CD4-positive, alpha-beta T cell treated with Interleukin-6 at 100 ng/mL for 8 hours (primary cell): Measurements from ENCODE around the gene CIAO3.

Experiments
- DNase-seq: peaks from one replicate; pipeline ENCODE4 v3.0.0-alpha.2; 2020; ENCODE audit warnings: mixed read lengths, low spot score

CIAO3 gene

DNA sequence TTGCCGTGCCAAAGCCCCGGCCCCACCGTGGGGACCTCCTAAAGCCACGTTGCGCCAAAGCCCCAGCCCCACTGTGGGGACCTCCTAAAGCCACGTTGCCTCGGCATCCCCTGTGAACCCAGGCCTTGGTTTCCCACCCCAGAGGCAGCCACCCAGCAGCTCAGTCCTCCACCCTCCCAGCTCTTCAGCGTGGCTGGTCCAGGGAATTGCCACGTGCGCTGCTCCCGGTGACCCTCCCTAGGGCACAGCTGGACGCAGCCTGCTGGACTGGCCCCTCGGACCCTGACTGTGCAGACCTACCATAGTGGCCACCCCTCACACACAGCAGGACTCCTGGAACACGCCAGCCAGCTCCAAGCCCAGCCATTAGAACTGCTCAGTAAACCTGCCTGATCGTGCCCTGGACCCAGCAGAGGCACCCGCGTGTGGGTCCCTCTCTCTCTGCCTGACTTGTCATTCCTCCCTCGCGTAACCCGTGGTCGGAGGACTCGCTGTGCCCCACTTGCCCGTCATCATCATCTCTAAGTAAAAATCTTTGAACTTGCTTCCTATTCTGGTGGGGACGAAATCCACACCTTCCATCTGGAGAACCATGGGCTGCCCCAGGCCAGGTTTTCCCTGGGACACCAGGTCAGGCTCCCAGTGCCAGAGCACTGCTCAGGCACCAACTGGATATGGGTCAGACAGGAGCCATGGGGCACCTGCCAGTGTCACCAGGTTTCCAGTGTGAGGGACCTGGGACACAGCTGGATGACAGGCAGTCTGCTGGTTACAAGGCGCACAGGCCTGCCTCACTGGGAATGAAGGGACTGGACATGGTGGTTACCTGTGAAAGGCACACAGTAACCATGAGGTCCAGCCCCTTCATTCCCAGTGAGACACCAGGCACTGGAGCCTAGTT is 5.6 kb downstream of the CIAO3 start:
- no peak for DNase-seq

DNA sequence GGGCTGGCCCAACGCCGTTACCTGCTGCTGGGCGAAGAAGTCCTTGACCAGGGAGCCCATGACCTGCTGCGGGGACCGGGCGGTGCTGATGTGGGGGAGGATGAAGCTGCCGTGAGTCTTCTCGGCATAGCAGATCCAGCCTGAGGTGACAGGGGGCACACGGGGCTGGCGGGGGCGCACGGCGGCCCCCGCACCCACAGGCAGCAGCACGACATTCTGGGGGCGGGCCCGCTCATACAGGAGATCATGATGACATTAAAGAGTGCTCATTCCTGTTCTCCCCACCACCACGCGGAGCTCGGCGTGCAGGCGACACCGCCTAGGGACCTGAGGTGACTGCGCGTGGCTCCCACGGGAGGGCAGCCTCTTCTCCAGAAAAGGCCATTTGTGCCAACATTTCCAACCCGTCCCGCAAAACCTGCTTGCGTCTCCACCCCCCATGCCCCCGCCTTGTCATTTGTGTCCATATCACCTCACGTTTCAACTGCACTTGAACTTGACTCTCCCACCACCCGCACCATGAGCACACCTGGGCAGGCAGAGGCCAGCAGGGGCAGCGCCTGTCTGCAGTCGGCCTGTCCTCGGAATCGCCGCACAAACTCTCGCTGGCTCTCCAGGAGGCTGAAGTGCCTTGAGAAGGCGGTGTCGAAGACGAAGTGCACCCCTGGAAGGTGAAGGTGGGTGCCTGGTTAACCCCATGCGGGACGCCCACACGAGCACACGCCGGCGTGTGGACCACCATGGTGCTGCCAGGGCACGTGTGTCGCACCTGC is 6.4 kb downstream of the CIAO3 start:
- no peak for DNase-seq

DNA sequence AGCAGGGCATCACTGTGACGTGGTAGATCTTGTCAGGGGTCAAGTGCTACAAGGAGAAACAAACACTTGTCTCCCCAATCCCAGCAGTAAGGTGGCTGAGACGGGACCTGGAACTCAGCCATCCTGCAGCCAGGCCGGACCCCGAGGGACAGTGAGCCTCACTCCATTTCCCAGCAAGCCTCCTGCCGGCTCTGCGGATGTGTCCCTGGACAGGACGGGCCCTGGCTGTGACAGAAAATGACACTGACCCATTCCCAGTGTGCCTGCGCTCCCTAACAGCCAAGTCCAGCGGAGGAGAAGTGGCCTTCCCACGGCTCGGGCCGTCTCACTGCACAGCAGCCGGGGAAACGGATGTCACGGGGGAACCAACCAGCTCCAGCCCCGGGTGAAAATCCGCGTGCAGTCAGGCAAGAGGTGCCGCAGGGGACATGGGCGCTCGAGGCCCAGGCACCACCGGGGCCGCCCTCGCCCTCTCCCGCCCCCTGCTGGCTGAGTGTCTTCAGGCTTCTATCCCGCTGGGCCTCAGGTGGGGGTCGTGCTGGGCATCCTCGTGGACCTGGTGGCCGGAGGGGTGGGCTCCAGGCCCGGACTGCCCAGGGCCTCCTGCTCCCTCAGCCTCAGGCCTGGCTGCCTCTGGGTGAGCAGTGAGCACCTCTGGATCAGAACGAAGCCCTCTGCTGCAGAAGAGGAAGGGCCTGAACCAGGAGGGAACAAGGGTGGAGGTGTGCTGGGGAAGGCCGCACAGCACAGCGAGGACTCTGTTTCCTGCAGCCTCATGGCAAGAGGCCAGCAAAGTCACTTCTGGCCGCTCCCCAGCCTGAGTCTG is 7.2 kb downstream of the CIAO3 start:
- DNase-seq = no peak

DNA sequence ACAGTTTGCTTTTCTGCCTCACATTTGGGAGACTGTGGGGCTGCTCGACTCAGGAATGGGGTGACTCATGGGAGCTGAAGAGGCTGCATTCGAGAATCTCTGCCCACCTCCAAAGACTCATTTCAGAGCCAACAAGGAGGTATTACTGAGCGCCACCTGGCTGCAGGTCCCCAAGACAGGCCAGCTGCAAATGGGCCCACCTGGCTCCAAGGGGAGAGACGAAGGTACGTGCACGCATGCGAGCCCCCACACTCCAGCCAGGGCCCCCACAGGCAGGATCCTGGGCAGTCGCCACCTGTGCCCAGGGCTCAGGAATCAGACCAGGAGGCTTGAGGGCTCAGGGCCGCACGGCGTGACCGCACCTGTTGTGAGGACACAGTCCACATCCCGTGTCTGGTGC is 7.9 kb downstream of the CIAO3 start:
- DNase-seq = no peak

DNA sequence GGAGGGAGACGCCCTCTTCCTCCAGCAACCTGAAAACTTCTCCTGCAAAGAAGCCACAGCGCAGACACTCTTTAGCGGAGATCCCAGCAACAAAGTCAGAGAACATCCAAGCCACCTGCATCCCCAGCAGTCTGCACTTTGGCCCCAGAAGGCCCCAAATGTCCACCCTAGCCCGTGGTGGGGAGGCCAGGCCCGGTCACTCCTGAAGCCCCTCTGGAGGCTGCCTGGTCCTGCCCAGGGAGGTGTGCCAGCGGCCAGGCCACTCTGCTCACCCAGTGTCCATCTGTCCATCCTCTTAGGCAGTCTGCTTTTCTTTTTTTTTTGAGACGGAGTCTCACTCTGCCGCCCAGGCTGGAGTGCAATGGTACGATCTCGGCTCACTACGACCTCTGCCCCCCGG is 8.5 kb downstream of the CIAO3 start:
- DNase-seq = no peak

DNA sequence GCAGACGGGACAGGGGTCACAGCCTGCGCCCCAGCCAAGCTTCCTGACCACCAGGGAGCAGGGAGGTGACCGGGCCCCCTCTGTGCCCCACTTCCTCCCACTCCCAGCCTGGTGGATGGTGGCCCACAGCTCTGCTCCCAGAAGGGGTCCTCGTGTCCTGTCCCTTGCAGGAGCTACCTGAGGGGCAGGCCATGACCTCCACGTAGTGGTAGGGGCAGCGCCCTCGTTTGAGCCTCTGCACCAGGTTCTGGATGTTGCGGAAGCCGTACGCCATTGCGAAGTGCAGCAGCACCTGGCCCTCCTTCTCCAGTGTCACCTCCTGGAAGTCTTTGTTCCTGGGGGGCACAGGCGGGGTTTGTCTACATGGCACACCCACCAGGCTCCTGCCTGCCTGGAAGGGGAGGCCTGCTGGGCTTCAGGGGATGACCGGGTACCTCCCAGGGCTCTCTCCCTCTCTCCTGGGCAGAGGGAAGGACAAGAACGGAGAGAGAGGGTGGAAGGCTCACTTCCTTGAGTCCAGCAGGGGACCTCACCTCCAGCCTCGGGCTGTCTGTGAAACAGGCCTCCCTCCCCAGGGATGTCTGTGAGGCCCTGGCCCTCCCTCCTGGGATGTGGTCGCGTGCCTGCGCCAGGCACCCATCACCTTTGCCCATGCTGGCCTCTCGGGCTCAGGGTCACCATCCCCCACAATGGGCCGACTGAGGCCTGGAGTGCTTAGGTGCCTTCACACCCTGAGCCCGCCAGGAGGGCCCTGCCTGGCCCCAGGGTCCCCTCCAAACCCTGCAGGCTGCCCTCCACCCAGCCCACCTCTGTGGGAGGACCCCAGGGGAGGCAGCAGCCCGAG is 9.9 kb downstream of the CIAO3 start:
- DNase-seq = no peak

DNA sequence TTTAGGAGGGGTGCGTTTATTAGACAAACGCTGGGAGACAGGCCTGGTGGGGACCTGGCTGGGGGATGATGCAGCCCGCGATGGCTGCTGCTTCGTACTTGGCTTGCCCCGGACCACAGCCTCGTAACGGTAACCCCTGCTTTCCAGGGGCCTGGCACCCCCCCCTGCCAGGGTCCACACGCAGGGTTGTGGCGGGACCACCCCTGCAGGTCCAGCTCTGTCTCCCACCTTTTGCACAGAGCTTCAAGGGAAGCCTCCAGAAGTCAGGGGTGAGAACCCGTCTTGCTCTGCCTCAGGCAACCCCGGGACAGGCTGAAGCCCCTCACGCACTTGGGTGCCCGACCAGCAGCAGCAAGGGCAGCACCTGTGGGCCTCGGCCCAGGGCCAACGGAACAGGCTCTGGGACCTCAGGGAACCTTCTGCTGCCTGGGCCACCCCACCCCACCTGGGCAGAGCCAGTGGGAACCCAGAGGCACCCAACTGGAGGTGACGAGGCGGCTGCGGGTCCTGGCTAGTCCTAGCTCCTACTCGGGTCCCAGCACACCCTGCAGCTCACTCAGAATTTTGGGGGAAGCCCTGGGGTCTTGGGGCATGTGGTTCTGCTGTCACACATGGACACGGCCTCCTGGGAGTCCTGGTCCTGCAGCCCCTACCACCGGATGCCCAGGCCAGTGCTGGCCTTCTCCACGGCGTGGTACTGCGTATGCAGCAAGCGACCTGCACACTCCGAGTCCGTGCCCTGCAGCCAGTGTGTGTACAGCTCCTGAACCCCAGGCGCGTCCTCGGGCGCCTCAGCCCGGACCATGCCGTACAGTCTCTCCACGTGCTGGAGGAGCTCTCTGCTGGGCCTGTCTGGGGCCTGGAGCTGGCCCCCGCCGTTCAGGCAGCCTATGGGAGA is 10.8 kb downstream of the CIAO3 start:
- no peak for DNase-seq

DNA sequence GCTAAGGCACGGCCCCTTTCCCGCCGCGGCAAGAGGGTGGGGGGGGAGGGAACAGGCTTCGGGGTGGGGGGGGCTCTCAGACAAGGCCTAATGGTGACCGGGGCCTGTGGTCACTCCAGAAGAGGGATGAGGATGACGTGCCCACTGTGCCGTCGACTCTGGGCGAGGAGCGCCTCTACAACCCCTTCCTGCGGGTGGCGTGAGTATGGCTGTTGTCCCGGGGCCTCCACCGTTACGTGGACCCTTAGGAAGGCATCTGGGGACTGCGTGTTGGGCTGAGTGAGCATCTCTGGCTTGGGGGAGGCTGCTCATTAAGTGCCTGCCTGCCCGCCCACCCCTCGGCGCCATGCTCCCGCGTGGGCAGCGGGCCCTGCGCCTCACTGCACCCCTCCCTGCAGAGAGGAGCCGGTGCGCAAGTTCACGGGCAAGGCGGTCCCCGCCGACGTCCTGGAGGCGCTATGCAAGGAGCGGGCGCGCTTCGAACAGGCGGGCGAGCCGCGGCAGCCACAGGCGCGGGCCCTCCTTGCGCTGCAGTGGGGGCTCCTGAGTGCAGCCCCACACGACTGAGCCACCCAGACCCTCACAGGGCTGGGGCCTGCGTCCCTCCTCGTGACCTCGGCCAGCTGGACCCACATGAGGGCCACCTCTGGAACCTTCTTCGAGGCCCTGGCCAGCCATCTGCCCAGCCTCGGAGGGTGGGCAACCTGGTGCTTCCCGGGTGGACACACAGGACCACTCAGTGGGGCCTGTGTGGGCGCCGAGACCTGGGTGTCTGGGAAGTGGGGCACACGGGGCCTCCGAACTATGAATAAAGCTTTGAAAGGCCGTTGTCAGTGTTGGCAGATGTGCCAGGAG is 11.7 kb downstream of the CIAO3 start:
- DNase-seq = no peak

DNA sequence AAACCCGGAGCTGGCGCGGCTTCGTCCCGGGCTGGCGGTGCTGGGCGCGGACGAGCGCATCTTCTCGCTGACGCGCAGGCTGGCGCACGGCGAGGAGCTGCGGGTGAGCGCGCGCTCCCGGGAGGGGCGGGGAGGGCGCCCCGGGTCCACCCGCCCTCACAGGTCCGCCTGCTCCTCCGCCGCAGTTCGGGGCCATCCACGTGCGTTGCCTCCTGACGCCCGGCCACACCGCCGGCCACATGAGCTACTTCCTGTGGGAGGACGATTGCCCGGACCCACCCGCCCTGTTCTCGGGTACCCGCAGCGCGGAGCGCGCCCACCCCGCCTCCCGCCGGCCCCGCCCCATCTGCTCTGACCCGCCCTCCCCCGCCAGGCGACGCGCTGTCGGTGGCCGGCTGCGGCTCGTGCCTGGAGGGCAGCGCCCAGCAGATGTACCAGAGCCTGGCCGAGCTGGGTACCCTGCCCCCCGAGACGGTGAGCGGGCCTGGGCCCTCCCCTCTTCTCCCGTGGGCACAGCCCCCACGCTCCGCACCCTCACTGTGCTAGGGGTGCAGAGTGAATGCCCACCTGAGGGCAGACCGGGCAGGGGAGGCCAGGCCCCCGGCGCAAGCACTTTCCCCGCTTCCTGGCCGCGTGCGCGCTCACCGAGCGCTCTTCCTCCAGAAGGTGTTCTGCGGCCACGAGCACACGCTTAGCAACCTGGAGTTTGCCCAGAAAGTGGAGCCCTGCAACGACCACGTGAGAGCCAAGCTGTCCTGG is 12.5 kb downstream of the CIAO3 start:
- DNase-seq = peak; percentile 40

DNA sequence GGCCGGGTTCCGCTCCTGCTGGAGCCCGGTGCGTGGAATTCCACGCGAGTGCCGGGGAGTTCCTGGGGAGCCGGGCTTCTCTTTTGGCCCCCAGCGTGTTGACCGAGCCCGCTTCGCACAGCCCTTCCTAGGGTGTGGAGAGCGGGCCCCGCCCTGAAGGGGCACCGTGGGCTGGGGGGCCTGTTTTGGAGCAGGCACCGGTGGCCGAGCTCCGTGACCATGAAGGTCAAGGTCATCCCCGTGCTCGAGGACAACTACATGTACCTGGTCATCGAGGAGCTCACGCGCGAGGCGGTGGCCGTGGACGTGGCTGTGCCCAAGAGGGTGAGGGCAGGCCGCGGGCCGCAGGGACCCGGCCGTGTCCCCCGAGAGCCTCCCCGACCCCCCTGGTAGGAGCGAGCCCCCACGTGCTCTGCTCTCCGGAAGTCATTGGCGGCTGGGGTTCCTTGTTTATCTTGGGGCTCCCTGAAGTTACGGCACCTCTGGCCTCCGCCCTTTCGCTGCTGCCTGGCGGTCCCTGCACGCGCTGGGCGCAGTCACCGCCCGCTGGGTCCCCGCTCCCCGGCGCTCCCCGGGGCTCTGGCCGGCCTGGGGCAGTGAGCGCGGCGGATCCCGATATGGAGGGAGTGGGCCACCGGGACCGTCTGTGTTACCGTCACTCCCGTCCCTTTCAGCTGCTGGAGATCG is 13.4 kb downstream of the CIAO3 start:
- no peak for DNase-seq

DNA sequence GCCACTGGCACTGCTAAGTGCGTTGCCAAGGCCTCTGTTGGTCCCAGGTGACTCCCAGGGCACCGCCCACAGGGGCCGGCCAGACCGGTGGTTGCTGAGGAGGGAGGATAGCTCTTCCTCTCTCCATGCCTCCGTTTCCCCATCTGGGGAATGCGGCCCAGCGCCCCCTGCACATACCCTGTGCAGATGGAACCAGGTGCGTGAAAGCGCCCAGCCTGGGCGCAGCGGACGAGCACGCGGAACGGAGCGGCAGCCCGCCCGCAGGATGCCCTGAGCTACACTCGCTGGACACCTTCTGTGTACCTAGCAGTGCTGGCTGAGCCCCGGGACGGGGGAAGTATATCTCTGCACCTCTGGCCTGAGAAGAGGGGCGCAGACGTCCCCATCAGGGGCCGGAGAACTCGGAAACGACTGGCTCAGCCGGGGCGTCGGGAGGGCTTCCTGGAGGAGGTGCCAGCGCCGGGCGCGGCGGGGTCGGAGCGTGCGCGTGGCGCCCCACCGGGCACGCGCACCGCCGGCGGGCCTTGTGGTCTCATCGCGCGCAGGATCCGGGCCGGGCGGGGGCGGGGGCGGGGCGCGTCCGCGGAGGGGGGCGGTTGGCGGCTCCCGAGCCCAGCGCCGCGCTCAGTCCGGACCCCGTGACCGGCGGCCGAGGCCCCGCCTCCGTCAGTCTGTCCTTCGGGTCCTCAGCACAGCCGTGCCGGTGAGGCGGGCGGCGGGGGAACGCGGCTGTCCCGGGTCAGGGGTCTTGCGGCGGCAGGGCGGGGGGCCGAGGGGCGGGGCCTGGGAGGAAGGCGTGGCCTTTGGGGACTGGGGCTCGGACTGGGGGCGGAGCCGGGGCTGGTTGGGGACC is 14.1 kb downstream of the CIAO3 start, which contains the start of the genes CCDC78 and HAGHL:
TSS of gene CCDC78 (minus strand) at position 6 of the 853 bp plus-strand sequence. CDS start 76 bp downstream, outside the sequence.
TSS of gene HAGHL (plus strand) at position 669 of the 853 bp plus-strand sequence. CDS start 404 bp downstream, outside the sequence.
- peak; percentile 55 for DNase-seq

DNA sequence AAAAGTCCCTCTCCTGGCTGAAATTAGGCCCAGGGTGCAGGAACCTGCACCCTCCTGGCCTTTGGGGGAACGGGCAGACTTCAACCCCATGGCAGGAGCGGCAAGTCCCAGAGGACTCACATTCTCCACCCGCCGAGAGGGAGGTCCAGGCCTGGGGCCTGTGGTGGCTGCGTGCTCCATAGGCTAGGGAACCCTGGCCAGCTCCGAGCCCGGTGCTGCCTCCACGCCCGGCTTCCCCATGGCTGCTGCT is 14.7 kb downstream of the CIAO3 start:
- DNase-seq = no peak

DNA sequence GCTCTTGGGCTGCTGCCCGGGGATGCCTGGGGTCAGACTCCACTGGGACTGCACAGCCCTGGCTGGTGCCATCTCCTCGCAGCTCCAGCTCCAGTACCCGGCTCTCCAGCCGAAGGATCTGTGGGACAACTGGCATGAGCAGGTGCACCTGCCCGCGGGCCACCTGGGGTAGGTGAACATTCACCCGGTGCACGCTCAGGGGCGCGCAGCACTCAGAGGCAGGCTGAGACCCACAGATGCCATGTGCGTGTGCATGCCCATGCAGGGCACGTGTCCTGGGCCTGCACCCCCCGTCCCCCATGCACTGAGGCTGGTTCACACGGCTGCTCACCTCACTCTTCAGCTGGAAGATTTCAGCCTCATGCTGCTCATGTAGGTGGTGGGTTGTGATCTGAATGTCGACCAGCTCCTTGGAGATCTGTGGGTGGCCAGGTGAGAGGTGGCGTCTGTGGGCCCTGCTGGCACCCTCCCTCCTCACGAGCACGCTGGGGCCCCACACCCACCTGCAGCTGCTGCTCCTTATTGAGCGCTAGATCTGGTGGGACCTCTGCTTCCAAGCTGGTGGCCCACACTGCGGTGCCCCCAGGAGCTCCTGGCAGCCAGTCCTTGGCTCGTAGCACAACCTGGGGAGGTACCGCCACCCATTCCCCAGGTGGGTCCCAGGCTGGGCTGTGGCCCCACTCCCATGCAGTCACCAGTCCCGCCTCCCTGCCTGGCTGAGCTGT is 15.2 kb downstream of the CIAO3 start:
- no peak for DNase-seq

DNA sequence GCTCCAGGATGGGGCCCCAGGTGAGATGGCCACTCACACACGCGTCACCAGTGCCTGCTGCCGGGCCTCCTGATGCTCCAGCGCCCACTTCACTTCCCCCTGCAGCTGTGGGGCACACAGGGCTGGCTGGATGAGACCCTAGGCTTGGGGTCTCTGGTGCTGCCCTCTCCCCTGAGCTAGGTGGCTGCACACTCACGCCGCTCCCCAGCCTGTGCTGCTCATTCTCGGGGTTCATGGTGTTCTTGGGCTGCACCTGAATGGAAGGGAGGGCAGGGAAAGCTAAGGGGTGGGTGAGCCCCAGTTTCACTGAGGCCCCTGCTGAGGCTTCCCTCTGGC is 15.8 kb downstream of the CIAO3 start:
- no peak for DNase-seq

DNA sequence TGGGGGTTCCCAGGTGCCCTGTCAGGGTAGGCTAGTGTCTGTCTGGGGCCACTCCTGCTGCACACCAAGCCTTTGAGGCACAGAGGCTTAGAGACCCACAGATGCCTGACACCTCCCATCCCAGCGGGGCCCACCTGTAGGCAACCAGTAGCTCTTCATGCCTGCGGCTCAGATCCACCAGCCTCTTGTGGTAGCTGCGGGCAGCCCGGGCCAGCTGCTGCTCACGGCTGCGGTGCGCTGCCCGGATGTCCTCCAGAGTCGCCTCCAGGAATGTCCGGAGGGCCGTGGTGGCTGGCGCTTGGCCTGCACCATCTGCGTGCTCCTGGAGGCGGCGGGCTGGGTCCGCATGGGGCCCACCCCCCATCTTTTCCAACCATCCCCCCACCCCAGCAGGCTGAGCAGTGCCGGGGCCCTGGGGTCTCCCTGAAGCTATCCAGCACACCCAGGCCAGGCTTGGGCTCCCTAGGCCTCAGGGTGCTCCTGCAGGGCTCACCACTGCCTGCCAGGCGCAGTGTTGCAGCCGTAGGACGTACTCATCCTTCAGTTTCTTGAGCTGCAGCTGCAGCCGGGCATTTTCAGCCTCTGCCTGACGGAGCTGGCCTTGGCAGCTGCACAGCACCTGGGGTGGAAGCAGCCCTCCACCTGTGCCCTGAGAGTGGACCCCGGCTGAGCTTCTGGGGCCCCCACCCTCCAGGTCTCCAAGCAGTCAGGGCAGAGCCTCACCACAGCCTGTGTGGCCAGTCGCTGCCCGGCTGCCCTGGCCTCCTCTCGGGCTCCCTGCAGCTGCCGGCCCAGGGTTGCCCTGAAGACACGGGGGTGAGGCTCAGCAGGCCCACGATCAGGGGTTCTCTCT is 16.4 kb downstream of the CIAO3 start:
- DNase-seq = no peak

DNA sequence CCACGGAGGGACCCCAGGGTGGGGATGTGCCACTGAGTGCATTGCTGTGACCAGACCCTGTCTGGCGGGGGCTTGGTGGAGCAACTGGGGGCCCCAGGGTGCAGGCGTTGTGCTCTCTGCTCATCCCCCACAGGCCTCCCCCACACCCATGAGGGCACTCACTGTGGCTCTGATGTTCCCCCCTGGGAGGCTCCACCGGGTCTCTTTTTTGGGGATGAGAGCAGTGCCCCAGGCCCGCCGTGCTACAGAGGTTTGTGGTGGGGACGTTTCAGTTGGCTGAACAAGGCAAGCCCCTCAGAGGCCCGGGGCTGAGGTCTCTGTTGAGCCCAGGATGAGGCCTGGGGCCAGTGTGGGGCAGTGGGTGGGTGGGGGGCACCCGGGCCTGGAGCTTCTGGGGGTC is 17.1 kb downstream of the CIAO3 start:
- DNase-seq = no peak
